ENCODE measurements around the gene NOTCH2NLA.
"Not testable (repeated sequence)": the region's sequence is repeated elsewhere in the genome, so short reads cannot be mapped to it uniquely, and the experiment has no call there.

The NOTCH2NLA gene

DNA sequence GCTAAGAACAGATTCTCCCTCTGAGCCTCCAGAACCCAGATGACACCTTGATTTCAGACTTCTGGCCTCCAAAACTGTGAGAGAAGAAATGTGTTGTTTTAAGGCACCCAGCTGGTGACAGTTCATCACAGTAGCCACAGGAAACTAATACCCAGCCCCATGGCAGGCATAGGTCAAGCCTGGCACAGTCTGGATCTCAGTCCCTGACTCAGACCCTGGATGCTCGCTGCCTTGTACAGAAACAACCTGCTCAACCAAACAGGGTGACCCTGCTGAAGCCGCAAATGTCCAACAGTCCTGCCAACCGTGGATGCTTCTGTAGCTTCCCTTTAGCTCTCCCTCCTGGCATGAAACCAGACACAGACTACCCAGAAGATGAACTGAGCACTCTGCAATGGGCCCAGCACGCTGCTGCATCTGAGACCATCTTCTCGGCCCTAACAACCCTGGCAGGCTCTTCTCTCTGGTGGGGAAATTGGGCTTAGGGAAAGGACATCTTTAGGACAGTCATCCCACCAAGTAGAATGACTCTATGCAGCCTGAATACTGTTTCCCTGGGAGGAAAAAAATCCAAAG lies 7.3 kb upstream of the NOTCH2NLA start:
- H3K4me3 ChIP-seq (ENCODE audit: low read depth, low read length); in situ Hi-C loops (cut with HindIII; ENCODE audit: low sequenced_read_pairs); DNase-seq (ENCODE audit: low read depth): not testable (repeated sequence)

DNA sequence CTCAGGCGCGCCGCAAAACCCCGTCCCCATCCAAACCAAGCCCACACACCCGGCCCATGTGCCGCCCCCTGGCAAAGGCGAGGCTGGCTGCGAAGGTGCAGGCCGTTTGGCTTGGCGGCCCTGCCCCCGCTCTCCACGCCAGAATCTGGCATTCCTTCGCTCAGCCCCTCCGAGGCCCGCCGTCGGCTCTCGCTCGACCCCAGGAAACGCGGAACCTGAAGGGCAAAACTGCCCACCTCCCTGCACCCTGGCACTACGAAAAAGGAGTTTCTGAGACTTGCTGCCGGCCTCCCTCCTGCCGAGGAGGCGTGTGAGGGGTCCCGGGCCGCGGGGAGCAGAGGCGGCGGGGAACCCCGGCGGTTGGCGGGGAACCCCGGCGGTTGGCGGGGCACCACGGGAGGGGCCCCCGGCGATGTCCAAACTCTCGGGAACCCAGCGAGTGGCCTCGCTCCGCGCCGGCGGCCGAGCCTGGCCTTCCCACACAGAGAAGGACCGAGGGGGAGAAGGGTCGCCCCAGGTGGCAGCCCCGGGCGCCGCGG lies 608 bp downstream of the NOTCH2NLA start:
- H3K4me3 ChIP-seq (ENCODE audit: low read depth, low read length), result peak overlapping the region; percentile 50
- DNase-seq (ENCODE audit: low read depth); in situ Hi-C loops (cut with HindIII; ENCODE audit: low sequenced_read_pairs): not testable (repeated sequence)

DNA sequence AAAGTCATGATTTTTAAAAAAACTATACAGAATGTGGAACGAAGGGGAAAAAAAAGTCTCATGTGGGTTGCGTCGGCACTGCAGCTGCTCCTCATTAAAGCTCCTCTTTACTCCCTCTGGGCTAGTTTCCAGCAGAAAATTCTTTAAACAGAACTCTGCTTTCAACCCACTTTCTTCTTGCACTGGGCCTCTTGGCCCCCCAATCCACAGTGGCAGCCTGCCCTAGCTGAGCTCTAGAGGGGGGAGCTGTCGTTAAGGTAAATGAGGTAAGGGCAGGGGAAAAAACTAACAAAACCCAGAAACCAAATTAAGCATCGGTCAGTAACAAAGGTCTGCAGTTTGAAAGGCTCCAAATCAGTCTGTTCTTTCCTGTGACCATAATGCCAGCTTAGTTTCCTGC lies 54.3 kb downstream of the NOTCH2NLA start:
- in situ Hi-C loops (cut with HindIII; ENCODE audit: low sequenced_read_pairs); DNase-seq (ENCODE audit: low read depth); H3K4me3 ChIP-seq (ENCODE audit: low read depth, low read length): not testable (repeated sequence)

DNA sequence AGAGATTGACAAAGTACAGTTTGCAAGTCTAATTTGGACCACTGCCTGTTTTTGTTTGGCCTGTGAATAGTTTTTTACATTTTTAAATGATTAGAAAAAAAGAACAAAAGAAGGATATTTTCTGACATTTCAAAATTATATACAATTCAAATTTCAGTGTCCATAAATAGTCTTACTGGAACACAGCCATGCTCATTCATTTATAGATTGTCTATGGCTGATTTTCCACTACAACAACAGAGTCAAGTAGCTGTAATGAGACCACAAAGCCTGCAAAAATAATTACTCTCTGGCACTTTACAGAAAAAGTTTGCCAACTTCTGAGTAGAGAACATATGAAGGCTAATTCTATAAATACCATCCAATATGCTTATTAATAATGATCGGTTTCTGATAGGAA lies 61.1 kb downstream of the NOTCH2NLA start:
- DNase-seq (ENCODE audit: low read depth); in situ Hi-C loops (cut with HindIII; ENCODE audit: low sequenced_read_pairs); H3K4me3 ChIP-seq (ENCODE audit: low read depth, low read length): not testable (repeated sequence)

DNA sequence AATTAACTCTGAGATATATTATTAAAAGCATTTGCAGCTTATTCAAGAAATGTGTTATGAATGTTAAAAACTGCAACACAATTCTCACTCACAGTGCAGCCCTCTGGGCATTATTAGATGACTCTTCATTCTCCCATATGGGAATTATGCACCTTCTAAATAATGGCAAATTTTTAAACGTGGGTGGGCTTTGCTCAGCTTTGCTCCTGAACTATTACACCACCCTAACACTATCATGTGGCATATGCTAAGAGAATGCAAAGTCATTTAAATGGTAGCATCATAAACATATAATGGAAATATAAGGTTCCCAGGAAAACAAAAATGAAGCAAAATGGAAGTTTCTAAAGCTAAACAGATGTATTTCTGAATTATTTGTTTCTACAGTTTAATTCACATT lies 61.5 kb downstream of the NOTCH2NLA start:
- H3K4me3 ChIP-seq (ENCODE audit: low read depth, low read length); DNase-seq (ENCODE audit: low read depth); in situ Hi-C loops (cut with HindIII; ENCODE audit: low sequenced_read_pairs): not testable (repeated sequence)

DNA sequence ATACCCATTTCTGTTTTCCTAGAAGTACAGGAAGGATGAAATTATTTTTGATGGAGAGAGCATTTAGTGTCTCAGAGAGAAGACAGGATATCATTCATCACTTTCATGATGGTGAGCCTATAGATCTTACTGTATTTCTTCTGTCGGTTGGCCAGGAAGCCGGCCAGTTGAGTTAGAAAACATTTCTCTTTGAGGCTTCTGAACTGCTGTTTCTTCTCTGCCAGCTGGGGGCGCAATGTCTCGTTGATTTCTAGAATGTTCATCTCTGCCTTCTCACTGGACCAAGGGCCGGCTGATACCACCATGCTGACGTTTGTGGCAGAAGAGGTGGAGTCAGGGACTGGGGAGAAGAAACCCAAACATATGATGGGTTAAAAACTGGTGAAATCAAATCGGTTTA lies 84.4 kb downstream of the NOTCH2NLA start, which contains the start of gene NBPF10:
NBPF10 (minus strand) TSS at position 340 of the 400 bp plus-strand sequence; CDS start at position 305, 35 bp downstream.
- in situ Hi-C loops (cut with HindIII; ENCODE audit: low sequenced_read_pairs); H3K4me3 ChIP-seq (ENCODE audit: low read depth, low read length): not testable (repeated sequence)

More for the DNA sequence above, 84.4 kb downstream of the NOTCH2NLA start, which contains the start of gene NBPF10:
- not testable (repeated sequence) for DNase-seq (ENCODE audit: low read depth)
